GM19328 (cell line): ENCODE results near the gene MAOB.

Source experiments
- ATAC-seq: cut with Tn5 transposase; IDR thresholded peaks from one replicate; pipeline ENCODE4 v1.9.1; 2021; ENCODE audit warnings: mild to moderate bottlenecking, moderate library complexity; ENCODE audit not compliant: unreplicated experiment

Gene MAOB

GRCh38 chrX:43718081-43718480 lies 164.2 kb downstream of the MAOB start:
- no peak for ATAC-seq

GRCh38 chrX:43717161-43717560 lies 165.1 kb downstream of the MAOB start:
- ATAC-seq = no peak

- ATAC-seq = no peak
These were observed 165.6 kb downstream of the MAOB start for GRCh38 chrX:43716696-43717095.
